GM19452 (cell line): Measurements from ENCODE around the gene RXFP1.

ENCODE experiments used
- ATAC-seq: cut with Tn5 transposase; IDR thresholded peaks from one replicate; pipeline ENCODE4 v1.9.1; 2021; ENCODE audit not compliant: unreplicated experiment

Gene RXFP1

DNA sequence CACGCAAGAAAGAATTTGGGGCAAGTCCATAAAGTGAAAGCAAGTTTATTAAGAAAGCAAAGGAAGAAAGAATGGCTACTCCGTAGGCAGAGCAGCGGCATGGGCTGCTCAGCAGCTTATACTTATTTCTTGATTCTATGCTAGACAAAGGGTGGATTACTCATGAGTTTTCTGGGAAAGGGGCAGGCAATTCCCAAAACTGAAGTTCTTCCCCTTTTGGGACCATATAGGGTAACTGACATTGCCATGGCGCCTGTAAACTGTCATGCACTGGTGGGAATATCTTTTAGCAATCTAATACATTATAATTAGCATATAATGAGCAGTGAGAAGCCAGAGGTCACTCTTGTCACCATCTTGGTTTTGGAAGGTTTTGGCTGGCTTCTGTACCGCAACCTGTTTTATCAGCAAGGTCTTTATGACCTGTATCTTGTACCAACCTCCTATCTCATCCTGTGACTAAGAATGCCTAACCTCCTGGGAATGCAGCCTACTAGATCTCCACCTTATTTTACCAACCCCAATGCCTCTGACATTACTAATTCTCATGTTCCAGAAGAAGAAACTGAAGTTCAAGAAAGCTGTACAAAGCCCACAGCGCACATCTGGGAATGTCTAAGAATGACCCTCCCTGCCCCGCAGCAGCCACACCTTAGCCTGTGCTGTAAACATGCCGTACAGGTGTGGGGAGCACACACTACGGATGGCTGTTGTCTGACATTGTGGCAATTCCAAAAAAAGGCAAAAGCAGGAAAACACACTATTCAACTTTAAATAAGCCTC lies 18.6 kb downstream of the RXFP1 start:
- no peak for ATAC-seq

DNA sequence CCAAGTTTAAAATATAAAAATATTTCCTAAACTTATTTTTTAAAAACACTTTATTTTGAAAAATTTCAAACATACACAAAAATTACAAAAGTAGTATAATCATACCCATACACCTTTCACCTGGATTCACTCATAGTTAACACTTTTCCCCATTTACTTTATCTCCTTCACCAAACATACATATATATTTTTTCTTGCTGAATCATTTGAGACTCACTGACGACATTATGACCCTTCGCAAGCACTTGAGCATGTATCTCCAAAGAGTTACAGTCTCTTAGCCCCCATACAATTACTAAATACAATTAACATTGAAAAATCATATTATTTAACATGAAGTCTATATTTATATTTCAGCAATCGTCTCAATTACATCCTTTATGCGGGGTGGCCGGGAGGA lies 19.8 kb downstream of the RXFP1 start:
- no peak for ATAC-seq

DNA sequence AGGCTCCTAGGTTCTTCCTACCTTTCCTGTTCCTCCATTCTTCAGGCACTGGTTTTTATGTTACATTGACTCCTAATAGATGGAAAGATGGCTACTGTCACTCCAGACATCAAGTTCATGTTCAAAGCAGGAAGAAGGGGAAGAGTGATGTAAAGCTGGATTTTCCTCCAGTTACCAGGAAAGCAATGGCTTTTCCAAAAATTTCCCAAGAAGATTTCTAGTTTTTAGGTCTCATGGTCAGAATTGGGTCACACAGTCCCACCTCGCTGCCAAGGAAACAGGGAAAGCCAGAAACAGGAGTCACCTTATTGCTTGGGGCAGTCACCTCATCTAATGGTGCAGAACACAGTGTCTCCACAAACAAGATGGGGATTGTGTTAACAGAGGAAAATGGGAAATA lies 21.5 kb downstream of the RXFP1 start:
- no peak for ATAC-seq

DNA sequence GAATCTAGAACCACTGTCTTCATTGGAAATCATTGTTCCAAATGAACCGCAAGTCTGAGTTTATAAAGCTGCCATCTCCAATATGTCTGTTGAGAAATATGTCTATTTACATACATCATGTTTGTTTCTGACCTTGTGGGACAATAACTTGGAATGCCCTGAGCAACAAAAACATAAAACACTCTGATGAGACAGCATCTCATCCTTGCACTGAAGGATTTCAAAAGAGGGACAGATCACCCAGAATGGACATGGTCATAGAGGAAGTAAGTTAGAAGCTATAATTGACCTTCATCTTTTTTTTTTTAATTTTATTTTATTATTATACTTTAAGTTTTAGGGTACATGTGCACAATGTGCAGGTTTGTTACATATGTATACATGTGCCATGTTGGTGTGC lies 22.5 kb downstream of the RXFP1 start:
- ATAC-seq: no peak

DNA sequence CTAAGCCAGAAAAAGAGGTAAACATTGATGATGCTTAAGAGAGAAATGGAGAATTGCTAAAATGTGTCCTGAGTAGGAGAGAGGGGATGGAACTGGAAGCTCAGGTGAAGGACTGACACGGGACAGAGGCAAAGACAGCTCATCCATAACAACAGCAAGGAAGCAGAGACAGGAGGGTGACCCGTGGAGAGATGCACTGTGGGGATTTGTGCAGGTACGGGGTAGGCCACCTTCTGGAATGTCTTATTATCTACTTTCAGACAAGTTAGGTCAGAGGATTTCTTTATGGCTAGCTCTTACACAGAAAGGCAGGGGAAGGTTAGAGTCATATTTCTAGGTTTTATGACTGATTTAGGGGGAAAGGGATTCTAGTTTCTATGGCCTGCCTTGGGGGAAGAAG lies 31.7 kb downstream of the RXFP1 start:
- ATAC-seq: no peak

DNA sequence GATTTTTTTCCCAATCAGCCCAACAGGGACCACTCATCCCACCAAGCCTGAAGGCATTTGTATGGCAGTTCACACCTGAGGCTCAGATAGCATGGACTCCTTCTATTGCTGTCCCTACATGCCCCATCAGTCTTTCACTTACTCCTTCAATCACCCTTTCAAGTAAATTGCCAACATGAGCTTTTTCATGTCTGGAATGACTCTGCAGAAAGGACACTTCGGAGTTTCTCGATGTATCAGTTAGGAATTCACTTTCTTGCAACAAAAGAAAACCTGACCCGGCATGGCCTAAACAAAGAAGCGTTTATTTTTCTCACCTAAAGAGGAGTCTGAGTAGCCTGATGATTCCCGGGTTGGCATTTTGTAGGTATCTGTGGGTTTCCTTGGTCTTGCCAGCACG lies 38.6 kb downstream of the RXFP1 start:
- ATAC-seq: no peak

DNA sequence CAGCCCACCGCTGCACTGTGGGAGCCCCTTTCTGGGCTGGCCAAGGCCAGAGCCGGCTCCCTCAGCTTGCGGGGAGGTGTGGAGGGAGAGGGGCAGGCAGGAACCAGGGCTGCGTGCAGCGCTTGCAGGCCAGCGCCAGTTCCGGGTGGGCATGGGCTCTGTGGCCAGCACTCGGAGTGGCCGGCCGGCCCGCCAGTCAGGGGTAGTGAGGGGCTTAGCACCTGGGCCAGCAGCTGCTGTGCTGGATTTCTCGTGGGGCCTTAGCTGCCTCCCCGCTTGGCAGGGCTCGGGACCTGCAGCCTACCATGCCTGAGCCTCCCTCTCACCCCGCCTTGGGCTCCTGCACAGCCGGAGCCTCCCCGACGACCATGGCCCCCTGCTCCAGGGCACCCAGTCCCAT lies 45.2 kb downstream of the RXFP1 start:
- ATAC-seq: no peak

DNA sequence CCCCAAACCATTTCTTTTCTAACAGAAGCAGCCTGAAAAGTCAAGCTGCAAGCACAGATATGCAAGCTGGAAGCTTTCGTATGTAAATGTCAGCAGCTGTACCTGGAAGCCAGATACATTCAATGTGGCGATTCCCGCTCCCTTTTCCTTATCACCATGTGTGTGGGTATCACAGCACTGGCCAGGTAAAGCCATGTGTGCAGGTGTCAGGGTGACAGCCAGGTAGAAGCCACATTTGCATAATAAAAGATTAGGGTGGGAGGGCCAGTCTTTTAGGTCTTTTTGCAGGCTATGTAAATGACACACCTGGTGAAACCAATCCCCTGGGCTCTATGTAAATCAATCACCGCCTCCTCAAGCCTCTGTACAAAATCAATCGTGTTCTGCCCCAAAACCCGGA lies 50.1 kb downstream of the RXFP1 start:
- no peak for ATAC-seq

DNA sequence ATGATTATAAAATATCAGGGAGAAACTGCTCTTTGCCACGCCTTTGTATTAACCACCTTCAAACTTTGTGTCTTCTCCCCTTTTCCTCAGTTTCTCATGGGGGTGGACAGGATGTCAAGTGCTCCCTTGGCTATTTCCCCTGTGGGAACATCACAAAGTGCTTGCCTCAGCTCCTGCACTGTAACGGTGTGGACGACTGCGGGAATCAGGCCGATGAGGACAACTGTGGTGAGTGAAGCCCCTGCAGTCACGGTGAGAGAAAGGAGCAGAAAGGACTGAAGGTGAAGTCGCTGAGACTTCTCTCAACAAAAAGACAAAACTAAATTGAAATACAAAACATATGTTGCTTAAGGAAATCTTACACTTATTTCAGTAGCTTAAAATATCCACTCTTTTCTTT lies 50.9 kb downstream of the RXFP1 start:
- no peak for ATAC-seq

DNA sequence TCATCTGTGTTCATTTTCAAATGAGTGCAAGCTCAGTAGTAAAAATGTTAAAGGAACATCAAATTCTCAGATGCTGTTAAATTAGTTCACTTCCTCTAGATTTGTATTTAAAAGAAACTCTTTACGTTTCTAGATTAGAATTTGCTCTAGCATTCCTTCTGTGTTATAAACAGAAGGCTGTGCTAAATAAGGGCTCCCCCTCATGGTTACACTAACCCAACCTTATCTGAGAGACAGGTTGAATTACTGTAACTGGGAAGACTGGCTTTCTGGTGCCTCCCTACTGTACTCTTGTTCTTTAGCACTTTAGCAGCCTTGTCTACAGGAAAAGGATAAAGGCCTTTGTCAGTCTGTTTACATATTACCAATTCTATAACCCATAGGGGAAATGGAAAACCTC lies 56.8 kb downstream of the RXFP1 start:
- ATAC-seq: no peak

DNA sequence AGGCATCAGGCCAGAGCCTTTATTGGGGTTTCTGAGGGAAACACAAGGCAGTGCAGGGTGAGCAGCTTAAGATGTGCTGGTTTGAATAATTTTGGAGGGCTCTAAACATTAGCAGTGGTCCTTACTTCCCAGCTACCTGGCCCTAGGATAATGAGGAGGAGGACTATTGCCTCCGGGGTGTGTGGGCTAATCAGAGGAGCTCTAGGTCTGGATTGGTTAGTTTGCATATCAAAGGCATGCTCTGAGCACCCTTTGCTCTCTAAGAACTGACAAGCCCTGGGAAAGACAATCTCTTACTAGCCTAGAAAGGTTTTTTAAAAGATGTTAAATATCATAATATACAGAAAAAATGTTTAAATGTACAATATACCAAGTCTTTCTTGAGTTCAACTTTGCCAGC lies 58.4 kb downstream of the RXFP1 start:
- no peak for ATAC-seq

DNA sequence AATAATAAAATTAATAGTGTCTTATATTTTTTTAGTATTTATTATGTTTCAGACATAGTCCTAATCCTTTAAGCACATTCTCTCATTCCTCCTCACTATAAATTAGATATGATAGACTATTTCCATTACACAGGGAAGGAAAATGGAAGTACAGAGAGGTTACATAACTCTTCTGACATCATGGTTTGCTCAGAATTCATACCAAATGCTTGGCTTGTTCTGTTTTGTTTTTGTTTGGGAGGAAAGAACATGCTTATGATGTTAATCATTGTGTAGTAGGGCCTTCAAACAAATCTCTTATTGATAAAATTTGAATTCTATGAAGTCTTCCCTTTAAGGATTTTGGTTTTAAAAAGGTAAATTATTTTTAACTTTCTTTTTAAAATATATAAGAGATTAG lies 59.5 kb downstream of the RXFP1 start:
- no peak for ATAC-seq

DNA sequence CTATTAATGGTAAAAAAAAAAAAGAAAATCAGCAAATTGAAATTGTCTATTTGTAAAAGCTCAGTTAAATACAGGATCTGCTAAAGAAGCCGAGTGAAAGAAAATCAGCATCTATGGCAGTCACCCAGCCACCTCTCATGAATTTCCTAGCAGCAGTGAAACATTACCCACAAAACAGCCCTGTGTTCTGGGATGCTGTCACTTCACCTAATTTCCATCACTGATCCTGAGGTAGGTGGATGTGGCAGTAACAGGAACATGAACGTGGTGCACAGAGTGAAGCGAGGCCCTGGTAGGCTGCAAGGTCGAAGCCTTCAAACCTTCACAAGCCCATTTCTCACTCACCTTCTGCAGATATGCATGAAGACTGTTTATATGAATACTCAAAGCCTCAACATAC lies 65.2 kb downstream of the RXFP1 start:
- ATAC-seq: no peak

DNA sequence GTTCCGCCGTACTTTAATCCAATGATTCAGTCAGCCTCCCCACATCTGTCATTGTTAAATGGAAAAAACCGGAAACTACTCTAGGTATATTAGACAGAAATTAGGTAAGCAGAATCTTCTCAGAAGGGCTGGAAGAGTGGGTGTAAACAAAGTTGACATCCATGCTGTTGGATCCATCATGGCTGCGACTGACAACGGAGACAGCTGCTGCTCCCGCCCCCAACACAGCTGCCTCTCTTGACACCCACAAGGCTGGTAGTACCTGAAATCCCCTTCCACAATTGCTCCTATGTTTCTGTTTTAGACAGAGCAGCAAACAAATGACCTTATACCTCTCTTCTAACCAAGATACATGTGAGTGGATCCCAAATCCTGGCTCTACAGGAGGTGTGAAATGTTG lies 66.6 kb downstream of the RXFP1 start:
- no peak for ATAC-seq

DNA sequence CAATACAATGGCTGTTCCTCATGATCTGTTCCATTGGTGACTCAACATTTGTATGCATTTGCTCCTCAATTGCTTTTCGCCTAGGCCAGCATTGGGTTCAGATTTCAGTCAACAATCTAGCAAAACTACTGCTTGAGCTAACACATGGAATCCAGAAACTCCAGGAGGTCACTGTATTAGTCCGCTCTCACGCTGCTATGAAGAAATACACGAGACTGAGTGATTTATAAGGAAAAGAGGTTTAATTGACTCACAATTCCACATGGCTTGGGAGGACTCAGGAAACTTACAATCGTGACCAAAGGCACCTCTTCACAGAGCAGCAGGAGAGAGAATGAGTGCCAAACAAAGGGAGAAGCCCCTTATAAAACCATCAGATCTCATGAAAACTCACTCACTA lies 67.1 kb downstream of the RXFP1 start:
- ATAC-seq: no peak

DNA sequence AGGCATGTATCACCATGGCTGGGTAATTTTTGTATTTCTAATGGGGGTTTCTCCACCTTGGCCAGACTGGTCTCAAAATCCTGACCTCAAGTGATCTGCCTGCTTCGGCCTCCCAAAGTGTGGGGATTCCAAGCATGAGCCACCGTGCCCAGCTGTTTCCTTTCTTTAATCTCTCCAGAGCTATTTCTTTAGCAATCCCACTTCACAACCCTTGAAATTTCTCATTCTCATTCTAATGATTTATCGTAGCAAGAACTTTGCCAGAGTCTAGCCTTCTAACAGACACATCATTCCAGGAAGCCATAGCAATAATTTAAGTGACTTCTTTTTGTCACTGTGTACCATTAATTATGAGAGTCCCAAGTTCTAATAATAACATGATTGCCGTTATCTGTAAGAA lies 68.6 kb downstream of the RXFP1 start:
- ATAC-seq: no peak

DNA sequence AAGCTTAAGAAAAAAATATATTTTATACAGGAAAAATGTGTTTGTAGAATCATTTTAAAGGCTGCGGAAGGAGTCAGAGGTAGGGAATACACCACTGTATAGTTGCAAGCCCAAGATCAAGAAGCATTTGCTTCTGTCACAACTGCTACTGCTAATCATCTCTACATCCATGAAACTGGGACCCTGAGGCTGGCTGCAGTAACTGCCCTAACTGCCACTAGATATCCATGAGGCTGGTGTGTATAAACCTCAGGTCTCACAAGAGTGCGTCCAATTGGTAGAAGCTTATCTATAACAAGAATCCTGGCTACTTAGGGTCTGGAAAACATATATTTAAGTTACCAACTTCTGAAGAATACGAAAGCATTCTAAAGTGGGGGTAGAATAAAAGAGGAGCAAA lies 69.1 kb downstream of the RXFP1 start:
- ATAC-seq: no peak

DNA sequence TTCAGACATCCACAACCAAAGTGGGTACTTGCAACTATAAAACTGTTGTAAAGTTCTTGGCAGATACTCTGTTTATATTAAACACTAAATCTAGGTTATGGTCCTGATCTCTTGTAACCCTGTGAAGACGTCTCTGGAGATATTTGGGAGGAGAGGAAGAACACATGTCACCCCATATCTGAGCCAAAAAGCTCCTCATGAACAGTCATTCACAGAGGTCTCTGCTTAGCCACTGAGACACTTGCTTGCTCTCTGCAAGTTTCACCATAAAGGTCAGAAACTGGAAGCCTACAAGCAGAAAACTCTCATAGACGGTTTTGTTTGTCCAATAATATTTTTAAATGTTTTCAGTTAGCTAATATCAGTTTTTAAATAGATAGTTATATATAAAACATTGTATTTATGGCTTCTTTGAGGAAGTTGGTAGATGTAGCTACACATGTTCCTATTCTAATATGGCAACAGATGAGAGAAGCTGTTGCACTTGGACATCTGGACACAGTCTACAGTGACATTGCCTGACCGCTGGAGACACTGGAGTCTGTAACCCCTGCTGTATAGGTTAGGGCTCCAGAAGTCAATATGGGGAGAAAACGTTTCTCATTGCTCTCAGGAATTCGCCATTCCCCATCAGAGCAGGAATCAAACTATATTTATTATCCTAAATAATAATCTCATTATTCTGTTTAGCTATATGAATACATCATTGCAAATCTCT lies 76.4 kb downstream of the RXFP1 start:
- ATAC-seq: no peak

DNA sequence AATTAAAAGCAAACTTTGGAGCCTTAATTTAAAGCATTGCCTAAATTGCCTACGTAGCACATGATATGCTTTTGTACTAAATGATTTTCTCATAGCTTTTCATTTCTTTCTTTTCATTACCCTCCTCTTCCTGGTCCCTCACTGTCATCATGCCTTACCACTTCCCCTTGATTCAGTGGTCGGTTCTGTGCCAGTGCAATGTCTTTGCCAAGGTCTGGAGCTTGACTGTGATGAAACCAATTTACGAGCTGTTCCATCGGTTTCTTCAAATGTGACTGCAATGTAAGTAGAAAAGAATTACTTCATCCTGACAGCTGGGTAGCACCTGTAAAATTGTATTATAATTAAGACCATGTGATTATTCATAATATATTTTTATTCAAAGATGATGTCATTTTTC lies 77.5 kb downstream of the RXFP1 start:
- ATAC-seq: no peak

DNA sequence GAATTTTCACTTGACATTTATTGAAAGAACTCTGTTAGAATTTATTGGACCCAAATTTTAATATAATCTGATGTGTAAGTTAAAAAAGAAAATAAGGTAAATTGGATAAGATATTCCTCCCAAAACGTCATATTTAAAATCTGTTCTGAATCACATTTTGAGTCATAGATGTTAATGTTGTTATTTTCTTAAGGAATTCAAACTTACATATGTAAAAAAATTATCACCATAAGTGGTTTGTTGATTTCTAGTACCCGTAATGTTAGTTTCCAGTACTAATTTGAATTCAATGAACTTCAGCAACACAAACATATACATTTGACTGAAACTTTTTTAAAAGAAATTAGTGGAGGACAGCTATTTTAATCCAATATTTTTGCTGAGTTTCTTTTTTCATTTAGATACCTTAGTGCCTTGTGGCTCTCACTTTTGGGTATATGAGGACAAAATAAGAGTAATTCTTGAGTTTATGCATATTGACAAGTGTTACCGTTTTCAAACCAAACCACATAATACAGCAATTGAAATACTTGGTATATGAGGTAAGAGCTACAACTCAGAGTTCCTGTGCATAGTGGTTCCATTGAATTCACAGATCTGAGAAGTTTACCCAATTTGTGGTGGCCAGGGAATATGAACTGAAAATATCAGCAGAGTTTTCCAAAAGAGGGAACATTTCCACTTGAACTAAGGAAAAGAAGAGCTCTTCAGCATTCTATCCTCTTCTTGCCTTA lies 78.2 kb downstream of the RXFP1 start:
- ATAC-seq: no peak

DNA sequence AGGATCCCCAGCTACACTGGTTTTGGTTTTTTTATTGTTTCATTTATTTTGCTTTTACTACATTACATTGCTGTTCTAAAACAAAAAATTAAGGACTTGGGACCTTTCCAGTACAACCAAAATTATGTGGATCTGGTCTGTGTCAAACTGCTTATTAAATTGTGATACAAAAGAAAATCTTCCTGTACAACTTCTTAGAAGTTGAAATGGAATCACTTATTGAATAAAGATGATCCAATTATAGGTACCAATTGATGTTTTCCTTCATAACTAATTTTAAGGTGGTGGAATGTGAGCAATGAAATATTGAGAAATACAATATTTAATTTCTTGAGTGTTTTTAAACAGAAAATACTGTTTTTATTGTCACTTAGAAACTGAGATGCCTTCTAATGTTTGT lies 82.7 kb downstream of the RXFP1 start:
- ATAC-seq: no peak

DNA sequence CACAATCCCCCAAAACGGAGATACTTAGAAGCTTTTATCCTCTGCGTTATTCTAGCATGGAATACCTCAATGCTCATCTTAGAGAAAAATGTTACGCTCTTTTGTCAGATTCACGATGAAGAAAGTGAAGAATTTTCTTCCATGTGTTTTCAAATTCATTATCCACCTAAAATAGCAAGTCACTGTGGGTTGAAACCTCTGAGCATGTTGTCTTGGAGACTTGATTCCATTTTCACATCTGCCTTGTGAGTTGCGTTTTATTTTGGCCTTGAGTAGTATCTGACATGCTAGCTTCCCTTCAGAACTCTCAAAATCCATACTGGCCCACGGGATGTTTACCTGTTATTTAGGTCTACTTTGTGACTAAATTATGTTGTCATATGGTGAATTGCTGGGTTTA lies 83.7 kb downstream of the RXFP1 start:
- no peak for ATAC-seq
